K562 (cell line): ENCODE data around the gene GFAP. TPM values are rescaled to one million over a fixed set of nuclear protein-coding genes. Genes with fewer than 3 reads are reported as not detected.

ENCODE experiments used
- ATAC-seq: fragments of 200-7000 bp; cut with Tn5 transposase; 3 replicates; pipeline ENCODE4 v1.9.1; 2020; ENCODE audit warnings: moderate library complexity
- BruUV-seq: library from RNA; stranded (reverse); fragments of 400-500 nt; replicated peaks from 2 replicates; lab custom pipeline; 2021; lab: Mats Ljungman, UMichigan
- CTCF ChIA-PET: fragments of 300-600 bp; formaldehyde crosslinking; extraction: SDS; loops from one replicate; lab custom pipeline; 2021; ENCODE audit warnings: low intra/inter-chr PET ratio; lab: Yijun Ruan, JAX
- POLR2A ChIA-PET: fragments of 300-600, 350-650 bp; sonication (Branson Sonifier 250); formaldehyde crosslinking; extraction: SDS; loops from one replicate; lab custom pipeline; 2021; ENCODE audit warnings: antibody characterized with exemption, inconsistent platforms; lab: Yijun Ruan, JAX
- DNase-seq, 4 experiments: peaks; one replicate each; pipeline versions ENCODE4 v3.0.0 to v3.0.0-alpha.2; 2011 to 2018; ENCODE audit warnings: low spot score in 3 of 4, mixed read lengths in 3 of 4; ENCODE audit errors: extremely low read depth in 1 of 4
- FAIRE-seq: peaks from 2 replicates; lab custom pipeline; 2011; peaks lifted over from hg19 to GRCh38; lab: Jason Lieb, UNC
- H2AFZ ChIP-seq: 2 replicates; pipeline ENCODE4 v1.6.0; 2011; ENCODE audit warnings: low read depth, low read length, control low read depth, inconsistent platforms
- H3K27ac ChIP-seq: fragments of 200-600 bp; 3 replicates; pipeline ENCODE4 v1.8.0; 2011; ENCODE audit warnings: low read depth, mild to moderate bottlenecking, control low read depth, inconsistent platforms, low read length, moderate library complexity, mixed read lengths; ENCODE audit errors: extremely low read depth
- H3K27me3 ChIP-seq, 2 experiments: fragments of 300-600 bp in 1 of 2; 2 replicates in 1 of 2; 3 replicates in 1 of 2; pipeline versions ENCODE4 v1.6.0 to v1.8.0; 2011; ENCODE audit warnings: inconsistent platforms in 2 of 2, low read length in 2 of 2, mild to moderate bottlenecking in 1 of 2, mixed read lengths in 1 of 2, moderate library complexity in 1 of 2; ENCODE audit not compliant: control insufficient read depth in 2 of 2, insufficient read depth in 2 of 2
- H3K36me3 ChIP-seq: fragments of 300-600 bp; 3 replicates; pipeline ENCODE4 v1.8.0; 2011; ENCODE audit warnings: mild to moderate bottlenecking, low read length, inconsistent platforms; ENCODE audit not compliant: control insufficient read depth, insufficient read depth
- H3K4me1 ChIP-seq, 2 experiments: fragments of 200-600 bp in 1 of 2; replicated peaks in 1 of 2; 2 replicates in 1 of 2; 3 replicates in 1 of 2; pipeline versions ENCODE4 v1.5.1 to v1.8.0; 2011; ENCODE audit warnings: inconsistent platforms in 2 of 2, low read length in 2 of 2, mild to moderate bottlenecking in 1 of 2, mixed read lengths in 1 of 2, moderate library complexity in 1 of 2; ENCODE audit not compliant: control insufficient read depth in 2 of 2, insufficient read depth in 2 of 2
- H3K4me2 ChIP-seq: 2 replicates; pipeline ENCODE4 v1.6.1; 2011; ENCODE audit warnings: low read length, control low read depth, inconsistent platforms, mixed read lengths; ENCODE audit not compliant: insufficient read depth
- H3K4me3 ChIP-seq: fragments of 200-600 bp; sonication (generic), shearing (Covaris generic); 2 replicates; pipeline ENCODE4 v1.5.1; 2016; ENCODE audit warnings: control low read depth, inconsistent platforms
- H3K79me2 ChIP-seq: fragments of 200-600 bp; 3 replicates; pipeline ENCODE4 v1.8.0; 2011; ENCODE audit warnings: low read length, inconsistent platforms; ENCODE audit not compliant: control insufficient read depth, insufficient read depth
- H3K9ac ChIP-seq, 2 experiments: 2 replicates each; pipeline versions ENCODE4 v1.6.0 to v1.6.1; 2011; ENCODE audit warnings: low read depth in 2 of 2, low read length in 2 of 2, control low read depth in 1 of 2, inconsistent platforms in 1 of 2, mild to moderate bottlenecking in 1 of 2, mixed read lengths in 1 of 2; ENCODE audit not compliant: insufficient read depth in 1 of 2
- H3K9me1 ChIP-seq: one replicate; pipeline ENCODE4 v1.6.0; 2011; ENCODE audit warnings: inconsistent platforms, mild to moderate bottlenecking, low read length, moderate library complexity; ENCODE audit not compliant: control insufficient read depth, insufficient read depth
- H3K9me3 ChIP-seq: replicated peaks from 2 replicates; pipeline ENCODE4 v1.5.1; 2011; ENCODE audit warnings: low read depth, low read length, inconsistent platforms; ENCODE audit not compliant: control insufficient read depth, insufficient read depth
- H4K20me1 ChIP-seq: replicated peaks from 2 replicates; pipeline ENCODE4 v1.6.1; 2011; ENCODE audit warnings: low read length, inconsistent platforms, mixed read lengths; ENCODE audit not compliant: control insufficient read depth, insufficient read depth
- BCOR ChIP-seq: fragments of 450-650 bp; IDR thresholded peaks from 2 replicates; pipeline ENCODE4 v1.6.1; 2016
- HIVEP1 ChIP-seq: fragments of 250-450 bp; sonication (Bioruptor Pico); IDR thresholded peaks from 2 replicates; pipeline ENCODE4 v1.4.0; 2020; ENCODE audit warnings: mild to moderate bottlenecking
- TARDBP ChIP-seq: fragments of 450-650 bp; IDR thresholded peaks from 2 replicates; pipeline ENCODE4 v1.6.1; 2016
- TBP ChIP-seq: optimal IDR thresholded peaks from 2 replicates; pipeline ENCODE3; 2011; ENCODE audit warnings: low read depth, low read length, improper control_type of control experiment
- XRCC4 ChIP-seq: IDR thresholded peaks from one replicate; pipeline ENCODE4 v1.6.1; 2011; ENCODE audit not compliant: insufficient read depth, insufficient read length; ENCODE audit errors: extremely low read depth
- WGBS: fragments of 100-300 bp; shearing (Covaris generic); methylation state at CpG from one replicate; pipeline ENCODE4 v1.1.6; 2016; ENCODE audit warnings: low coverage, mixed read lengths; ENCODE audit not compliant: insufficient coverage; ENCODE audit errors: missing lambda C conversion rate; 5-methylcytosine and 5-hydroxymethylcytosine counted together
- in situ Hi-C: fragments of 300-500 bp; cut with MboI; formaldehyde crosslinking; loops from 4 replicates; pipeline ENCODE4 v1.15.0; 2018; ENCODE audit warnings: inconsistent platforms, mixed read lengths
- intact Hi-C: fragments of 100-400 bp; cut with micrococcal nuclease; formaldehyde crosslinking; loops from 2 replicates; pipeline ENCODE4 v1.14.2; 2022
- polyA plus RNA-seq, 8 experiments: library from polyadenylated mRNA; depleted of rRNA in 4 of 8; stranded (reverse) in 5 of 8; unstranded in 3 of 8; fragments of >200 nt; fragmentation: Nextera tagmentation in 2 of 8; fragmentation: Illumina TruSeq in 1 of 8; extraction: Ambion mirVana in 2 of 8; extraction: Trizol in 1 of 8; gene quantifications; 2 replicates each; pipeline versions ENCODE4 v1.2.1 to v1.2.3, GENCODE V29; 2011 to 2014; ENCODE audit warnings: inconsistent platforms in 1 of 8, missing spikeins in 1 of 8
- total RNA-seq, 7 experiments: library from RNA; depleted of rRNA in 6 of 7; stranded (reverse); fragments of >200 nt in 6 of 7; fragmentation: Illumina TruSeq in 2 of 7; extraction: Trizol in 2 of 7; gene quantifications; 2 replicates each; pipeline versions ENCODE4 v1.2.1 to v1.2.3, GENCODE V29; 2011 to 2021; ENCODE audit warnings: low replicate concordance in 1 of 7
- TF ChIP-seq, protein P1 (sequence below): sonication (generic); formaldehyde crosslinking; IDR thresholded peaks from 2 replicates; pipeline ENCODE4 v1.8.1; 2022; ENCODE audit warnings: missing genetic modification reagents
- TF ChIP-seq, protein P2 (sequence below): fragments of 450-650 bp; IDR thresholded peaks from 2 replicates; pipeline ENCODE4 v1.6.1; 2014; ENCODE audit warnings: low read depth, mild to moderate bottlenecking, moderate library complexity, borderline replicate concordance

The GFAP gene
- total and polyA plus RNA-seq, 9 of the 15 experiments (the other 6 are each of a cell fraction or from before 2014, with no cell fraction given) = 0.07 to 1.4 (median 0.60) TPM; not detected in 1

DNA sequence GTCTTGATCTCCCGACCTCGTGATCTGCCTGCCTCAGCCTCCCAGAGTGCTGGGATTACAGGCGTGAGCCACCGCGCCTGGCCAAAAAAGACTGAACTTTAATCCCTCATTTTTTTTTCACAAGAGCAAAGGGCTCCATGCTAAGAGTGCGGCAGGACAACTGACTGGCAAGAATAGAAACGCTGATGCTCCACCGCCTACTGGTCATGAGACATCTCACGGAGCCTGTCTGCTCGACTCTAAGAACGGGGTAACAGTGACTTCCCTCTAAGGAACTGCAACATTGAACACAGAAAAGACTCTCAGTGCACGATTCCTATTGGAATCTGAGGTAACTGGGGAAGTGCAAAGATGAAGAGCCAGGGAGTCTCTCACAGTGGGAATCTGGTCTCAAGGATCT lies 43.7 kb downstream of the GFAP start:
- CTCF ChIA-PET = no interaction called here
- in situ Hi-C loops = no loop called here

More for the DNA sequence above, 43.7 kb downstream of the GFAP start:
- Histone ChIP-seq H3K79me2 (no peaks in the 10 kb centered on the region), H3K27me3 (no peaks in the 10 kb centered on the region), H3K4me1 (no peaks in the 10 kb centered on the region), H3K9me1 (no peaks in the 10 kb centered on the region), H3K9me3 (no peaks in the 10 kb centered on the region), H4K20me1 (no peaks in the 10 kb centered on the region), H3K9ac (no peak overlapping the region), H3K36me3 (peaks cover 82% of the 10 kb centered on the region), H3K4me2 (no peak overlapping the region), H3K27ac (no peak overlapping the region), H3K4me3 (no peak overlapping the region), H2AFZ (no peak overlapping the region)
- DNase-seq (no peak), FAIRE-seq (no peak), ATAC-seq (no peak)
- 98% methylated on average over 12 of the region's 12 CpGs for WGBS
- intact Hi-C loops = no loop called here
- BruUV-seq = no TSS peak
- no peak for TF ChIP-seq TARDBP
- TF ChIP-seq, protein P1, sequence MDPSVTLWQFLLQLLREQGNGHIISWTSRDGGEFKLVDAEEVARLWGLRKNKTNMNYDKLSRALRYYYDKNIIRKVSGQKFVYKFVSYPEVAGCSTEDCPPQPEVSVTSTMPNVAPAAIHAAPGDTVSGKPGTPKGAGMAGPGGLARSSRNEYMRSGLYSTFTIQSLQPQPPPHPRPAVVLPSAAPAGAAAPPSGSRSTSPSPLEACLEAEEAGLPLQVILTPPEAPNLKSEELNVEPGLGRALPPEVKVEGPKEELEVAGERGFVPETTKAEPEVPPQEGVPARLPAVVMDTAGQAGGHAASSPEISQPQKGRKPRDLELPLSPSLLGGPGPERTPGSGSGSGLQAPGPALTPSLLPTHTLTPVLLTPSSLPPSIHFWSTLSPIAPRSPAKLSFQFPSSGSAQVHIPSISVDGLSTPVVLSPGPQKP (CRISPR knock-in tag) = no peak
- TF ChIP-seq XRCC4 = no peak
- no peak for TF ChIP-seq BCOR
- TF ChIP-seq, protein P2, sequence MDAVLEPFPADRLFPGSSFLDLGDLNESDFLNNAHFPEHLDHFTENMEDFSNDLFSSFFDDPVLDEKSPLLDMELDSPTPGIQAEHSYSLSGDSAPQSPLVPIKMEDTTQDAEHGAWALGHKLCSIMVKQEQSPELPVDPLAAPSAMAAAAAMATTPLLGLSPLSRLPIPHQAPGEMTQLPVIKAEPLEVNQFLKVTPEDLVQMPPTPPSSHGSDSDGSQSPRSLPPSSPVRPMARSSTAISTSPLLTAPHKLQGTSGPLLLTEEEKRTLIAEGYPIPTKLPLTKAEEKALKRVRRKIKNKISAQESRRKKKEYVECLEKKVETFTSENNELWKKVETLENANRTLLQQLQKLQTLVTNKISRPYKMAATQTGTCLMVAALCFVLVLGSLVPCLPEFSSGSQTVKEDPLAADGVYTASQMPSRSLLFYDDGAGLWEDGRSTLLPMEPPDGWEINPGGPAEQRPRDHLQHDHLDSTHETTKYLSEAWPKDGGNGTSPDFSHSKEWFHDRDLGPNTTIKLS = no peak
- TF ChIP-seq HIVEP1 = no peak
- TF ChIP-seq TBP = no peak
- POLR2A ChIA-PET = interaction anchor here (0.6 kb wide), 2 partner anchors 101 to 784 kb away, joined by 4 read pairs; no protein-coding TSS in a partner anchor
